HG02973 (cell line): ENCODE data around the gene TAS1R3.
A peak's percentile ranks its signal among the peaks of the same experiment; 100 is the strongest.
"Not testable (repeated sequence)": the region's sequence is repeated elsewhere in the genome, so short reads cannot be mapped to it uniquely, and the experiment has no call there.

Source experiments
- ATAC-seq: cut with Tn5 transposase; IDR thresholded peaks from one replicate; pipeline ENCODE4 v1.9.1; 2021; ENCODE audit warnings: moderate library complexity; ENCODE audit not compliant: unreplicated experiment

The TAS1R3 gene

GRCh38 chr1:1307923-1308755 is 22.9 kb upstream of the TAS1R3 start, which contains the start of the genes ACAP3 and PUSL1:
TSS of gene ACAP3 (minus strand) at chr1:1307930. CDS start at chr1:1307815, 115 bp downstream.
TSS of gene PUSL1 (plus strand) at chr1:1308597. CDS start at chr1:1308644, 47 bp downstream.
- ATAC-seq = peak; percentile 51

GRCh38 chr1:1308756-1309250 is 22.3 kb upstream of the TAS1R3 start:
- no peak for ATAC-seq

GRCh38 chr1:1309251-1310108 is 21.6 kb upstream of the TAS1R3 start:
- ATAC-seq = no peak

- no peak for ATAC-seq
Measured at GRCh38 chr1:1310109-1310385, 21.0 kb upstream of the TAS1R3 start.

- no peak for ATAC-seq
Measured at GRCh38 chr1:1310476-1311053, 20.5 kb upstream of the TAS1R3 start.

GRCh38 chr1:1311107-1312104 is 19.7 kb upstream of the TAS1R3 start:
- no peak for ATAC-seq

GRCh38 chr1:1312450-1313314 is 18.4 kb upstream of the TAS1R3 start:
- no peak for ATAC-seq

- no peak for ATAC-seq
Measured at GRCh38 chr1:1313500-1314236, 17.4 kb upstream of the TAS1R3 start.

- ATAC-seq = no peak
Measured at GRCh38 chr1:1314237-1314586, 16.9 kb upstream of the TAS1R3 start.

GRCh38 chr1:1314678-1315335 is 16.3 kb upstream of the TAS1R3 start:
- no peak for ATAC-seq

GRCh38 chr1:1315435-1315954 is 15.6 kb upstream of the TAS1R3 start:
- no peak for ATAC-seq

- not testable (repeated sequence) for ATAC-seq
Measured at GRCh38 chr1:1316199-1316598, 14.9 kb upstream of the TAS1R3 start.

GRCh38 chr1:1317420-1317819 is 13.7 kb upstream of the TAS1R3 start:
- no peak for ATAC-seq

GRCh38 chr1:1318131-1318652 is 12.9 kb upstream of the TAS1R3 start:
- ATAC-seq = no peak

GRCh38 chr1:1318777-1319645 is 12.1 kb upstream of the TAS1R3 start:
- no peak for ATAC-seq

GRCh38 chr1:1319646-1319941 is 11.5 kb upstream of the TAS1R3 start:
- ATAC-seq = no peak
